Endodermal cell (in vitro differentiated cells): ENCODE measurements around the gene FAM9C. TPM values are rescaled to one million over a fixed set of nuclear protein-coding genes. Genes with fewer than 3 reads are reported as not detected.
"Not testable (repeated sequence)": the region's sequence is repeated elsewhere in the genome, so short reads cannot be mapped to it uniquely, and the experiment has no call there.

ENCODE experiments used
- DNase-seq: peaks from one replicate; pipeline ENCODE4 v3.0.0-alpha.2; 2017
- H3K27ac ChIP-seq: 2 replicates; pipeline ENCODE4 v1.5.1; 2013; ENCODE audit warnings: mild to moderate bottlenecking, low read depth, low read length, moderate library complexity
- H3K27me3 ChIP-seq: 2 replicates; pipeline ENCODE4 v1.6.1; 2013; ENCODE audit warnings: mild to moderate bottlenecking, low read length, moderate library complexity; ENCODE audit not compliant: insufficient read depth, control insufficient read depth, poor library complexity, severe bottlenecking
- H3K36me3 ChIP-seq: 2 replicates; pipeline ENCODE4 v1.7.0; 2013; ENCODE audit warnings: mild to moderate bottlenecking, low read length, moderate library complexity; ENCODE audit not compliant: control insufficient read depth, insufficient read depth
- H3K4me1 ChIP-seq: one replicate; pipeline ENCODE4 v1.7.0; 2013; ENCODE audit warnings: low read length; ENCODE audit not compliant: control insufficient read depth, insufficient read depth
- H3K4me3 ChIP-seq: 2 replicates; pipeline ENCODE4 v1.5.1; 2013; ENCODE audit warnings: mild to moderate bottlenecking, low read length, moderate library complexity
- H3K9ac ChIP-seq: 2 replicates; pipeline ENCODE4 v1.6.1; 2013; ENCODE audit warnings: mild to moderate bottlenecking, low read length, moderate library complexity; ENCODE audit not compliant: poor library complexity, severe bottlenecking; ENCODE audit errors: extremely low read depth
- H3K9me3 ChIP-seq: 2 replicates; pipeline ENCODE4 v1.6.1; 2013; ENCODE audit warnings: mild to moderate bottlenecking, low read length, moderate library complexity; ENCODE audit not compliant: control insufficient read depth
- H3K27ac Mint-ChIP-seq: 2 replicates; pipeline ENCODE4 v1.8.0; 2020; ENCODE audit warnings: mixed read lengths
- H3K27me3 Mint-ChIP-seq: 2 replicates; pipeline ENCODE4 v1.8.0; 2021; ENCODE audit warnings: mild to moderate bottlenecking, mixed read lengths; ENCODE audit not compliant: insufficient read depth
- H3K36me3 Mint-ChIP-seq: 2 replicates; pipeline ENCODE4 v1.8.0; 2020; ENCODE audit warnings: low read depth, mixed read lengths
- H3K4me1 Mint-ChIP-seq: 2 replicates; pipeline ENCODE4 v1.8.0; 2020; ENCODE audit warnings: mixed read lengths
- H3K4me3 Mint-ChIP-seq: 2 replicates; pipeline ENCODE4 v1.8.0; 2020; ENCODE audit warnings: mild to moderate bottlenecking, moderate library complexity, mixed read lengths
- H3K9me3 Mint-ChIP-seq: 2 replicates; pipeline ENCODE4 v1.8.0; 2020; ENCODE audit warnings: mild to moderate bottlenecking, mixed read lengths
- WGBS, 2 experiments: methylation state at CpG; one replicate each; pipeline versions ENCODE4 v1.1.5 to v1.1.7; 2013; ENCODE audit warnings: missing lambda C conversion rate in 2 of 2, mixed read lengths in 1 of 2; ENCODE audit not compliant: insufficient coverage in 1 of 2, insufficient read length in 1 of 2; 5-methylcytosine and 5-hydroxymethylcytosine counted together
- total RNA-seq, 2 donors: library from RNA; stranded (reverse); fragmentation: NEBNext Ultra II Directional in 1 of 2; extraction: Animal tissue kit (Norgen Biotek cat#: 25700) in 1 of 2; gene quantifications; 2 replicates in 1 of 2; 3 replicates in 1 of 2; pipeline ENCODE4 v1.2.1, GENCODE V29; 2021
- TF ChIP-seq, protein P1 (sequence below): fragments of 200-600 bp; sonication (generic); conservative IDR thresholded peaks from 2 replicates; pipeline ENCODE4 v1.5.0; 2021; ENCODE audit warnings: antibody characterized with exemption, mild to moderate bottlenecking

FAM9C gene
- total RNA-seq, 2 donors from 2014 or later: not detected

- H3K27me3 Mint-ChIP-seq, H3K4me3 Mint-ChIP-seq, H3K27ac ChIP-seq, H3K27ac Mint-ChIP-seq, DNase-seq, H3K27me3 ChIP-seq, H3K9me3 ChIP-seq, H3K4me1 Mint-ChIP-seq, H3K4me1 ChIP-seq, H3K9ac ChIP-seq, H3K4me3 ChIP-seq, H3K36me3 ChIP-seq: not testable (repeated sequence)
- H3K36me3 Mint-ChIP-seq: peaks cover 13% of the 10 kb centered on the region
- H3K9me3 Mint-ChIP-seq: peaks cover 83% of the 10 kb centered on the region
- WGBS, 2 experiments: 92% methylated on average over 3 of the region's 4 CpGs; no CpG with 5 or more reads in 1 of the 2 experiments
These were observed 16.8 kb upstream of the FAM9C start for GRCh38 chrX:13061215-13061708.

GRCh38 chrX:13059637-13060499 lies 15.4 kb upstream of the FAM9C start:
- no peak overlapping the region for H3K27ac Mint-ChIP-seq
- no peaks in the 10 kb centered on the region for H3K27me3 ChIP-seq
- no peaks in the 10 kb centered on the region for H3K4me1 Mint-ChIP-seq
- H3K36me3 ChIP-seq: no peaks in the 10 kb centered on the region
- no peak overlapping the region for H3K4me3 Mint-ChIP-seq
- no peak for DNase-seq
- WGBS, 2 experiments: 92 to 100% methylated on average over 1 to 3 of the region's 3 CpGs
- H3K4me3 ChIP-seq: no peak overlapping the region
- no peak overlapping the region for H3K27ac ChIP-seq
- H3K9me3 ChIP-seq: no peaks in the 10 kb centered on the region
- no peaks in the 10 kb centered on the region for H3K4me1 ChIP-seq
- H3K9me3 Mint-ChIP-seq: peaks cover 83% of the 10 kb centered on the region
- no peaks in the 10 kb centered on the region for H3K27me3 Mint-ChIP-seq
- H3K9ac ChIP-seq: no peak overlapping the region
- H3K36me3 Mint-ChIP-seq: peaks cover 13% of the 10 kb centered on the region
- TF ChIP-seq, protein P1, sequence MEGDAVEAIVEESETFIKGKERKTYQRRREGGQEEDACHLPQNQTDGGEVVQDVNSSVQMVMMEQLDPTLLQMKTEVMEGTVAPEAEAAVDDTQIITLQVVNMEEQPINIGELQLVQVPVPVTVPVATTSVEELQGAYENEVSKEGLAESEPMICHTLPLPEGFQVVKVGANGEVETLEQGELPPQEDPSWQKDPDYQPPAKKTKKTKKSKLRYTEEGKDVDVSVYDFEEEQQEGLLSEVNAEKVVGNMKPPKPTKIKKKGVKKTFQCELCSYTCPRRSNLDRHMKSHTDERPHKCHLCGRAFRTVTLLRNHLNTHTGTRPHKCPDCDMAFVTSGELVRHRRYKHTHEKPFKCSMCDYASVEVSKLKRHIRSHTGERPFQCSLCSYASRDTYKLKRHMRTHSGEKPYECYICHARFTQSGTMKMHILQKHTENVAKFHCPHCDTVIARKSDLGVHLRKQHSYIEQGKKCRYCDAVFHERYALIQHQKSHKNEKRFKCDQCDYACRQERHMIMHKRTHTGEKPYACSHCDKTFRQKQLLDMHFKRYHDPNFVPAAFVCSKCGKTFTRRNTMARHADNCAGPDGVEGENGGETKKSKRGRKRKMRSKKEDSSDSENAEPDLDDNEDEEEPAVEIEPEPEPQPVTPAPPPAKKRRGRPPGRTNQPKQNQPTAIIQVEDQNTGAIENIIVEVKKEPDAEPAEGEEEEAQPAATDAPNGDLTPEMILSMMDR: no peak

GRCh38 chrX:13055486-13055885 lies 11.1 kb upstream of the FAM9C start:
- no peaks in the 10 kb centered on the region for H3K4me1 ChIP-seq
- no peaks in the 10 kb centered on the region for H3K36me3 ChIP-seq
- Mint-ChIP-seq H3K27ac (no peak overlapping the region), H3K4me1 (no peaks in the 10 kb centered on the region), H3K4me3 (no peak overlapping the region), H3K9me3 (peaks cover 78% of the 10 kb centered on the region), H3K36me3 (no peaks in the 10 kb centered on the region), H3K27me3 (no peaks in the 10 kb centered on the region)
- no peaks in the 10 kb centered on the region for H3K27me3 ChIP-seq
- no peak overlapping the region for H3K4me3 ChIP-seq
- 100% methylated on average over 1 of the region's 1 CpG; no CpG with 5 or more reads in 1 of the 2 experiments for WGBS, 2 experiments
- H3K9ac ChIP-seq: no peak overlapping the region
- DNase-seq: no peak
- no peak overlapping the region for H3K27ac ChIP-seq
- H3K9me3 ChIP-seq: no peaks in the 10 kb centered on the region
- TF ChIP-seq, protein P1: no peak
